Stimulated activated naive B cell treated with anti-CD40 and anti-IgM and Interleukin-4, amounts not matched to agents 10 μg/mL and 1 μg/mL and 100 μg/mL, for 72 hours (primary cell): ENCODE measurements around the gene ANGPTL7.
"Not testable (repeated sequence)": the region's sequence is repeated elsewhere in the genome, so short reads cannot be mapped to it uniquely, and the experiment has no call there.

Source experiments
- ATAC-seq, 2 donors: fragments of 150-1000 bp; cut with Tn5 transposase; replicated peaks; 2 replicates each; pipeline ENCODE4 v1.10.0; 2021; ENCODE audit warnings: moderate library complexity in 1 of 2
- DNase-seq: peaks from one replicate; pipeline ENCODE4 v3.0.0; 2021
- H3K27ac Mint-ChIP-seq: one replicate; pipeline ENCODE4 v1.8.0; 2022; ENCODE audit warnings: mild to moderate bottlenecking, mixed read lengths
- H3K27me3 Mint-ChIP-seq, 2 donors: one replicate each; pipeline ENCODE4 v1.8.0; 2022; ENCODE audit warnings: mixed read lengths in 2 of 2
- H3K36me3 Mint-ChIP-seq, 2 donors: one replicate each; pipeline ENCODE4 v1.8.0; 2022; ENCODE audit warnings: mixed read lengths in 2 of 2, mild to moderate bottlenecking in 1 of 2
- H3K4me1 Mint-ChIP-seq, 2 donors: one replicate each; pipeline ENCODE4 v1.8.0; 2022; ENCODE audit warnings: mixed read lengths in 2 of 2, mild to moderate bottlenecking in 1 of 2
- H3K4me3 Mint-ChIP-seq, 2 donors: one replicate each; pipeline ENCODE4 v1.8.0; 2022; ENCODE audit warnings: mild to moderate bottlenecking in 2 of 2, mixed read lengths in 2 of 2, moderate library complexity in 1 of 2
- H3K9me3 Mint-ChIP-seq, 2 donors: one replicate each; pipeline ENCODE4 v1.8.0; 2022; ENCODE audit warnings: mixed read lengths in 2 of 2, mild to moderate bottlenecking in 1 of 2

ANGPTL7 gene

DNA sequence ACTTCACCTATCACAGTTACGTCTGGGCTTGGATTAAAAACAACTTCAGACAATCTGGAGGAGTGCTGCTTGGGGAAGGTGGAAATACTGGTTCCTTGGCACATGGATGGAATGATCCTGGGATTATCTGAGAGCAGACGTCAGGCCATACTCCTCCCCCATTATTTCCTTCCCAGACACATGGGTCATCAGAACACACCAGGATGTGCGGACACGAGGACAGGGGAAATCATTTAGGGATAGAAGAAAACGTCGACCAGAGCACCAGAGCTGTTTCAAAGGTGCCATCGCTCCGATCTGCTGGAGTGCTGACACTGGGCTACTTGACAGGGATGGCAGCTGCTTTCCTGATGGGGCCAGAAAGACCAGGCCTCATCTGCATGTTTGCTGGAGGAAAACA lies 31.8 kb upstream of the ANGPTL7 start:
- H3K9me3 Mint-ChIP-seq = no peaks in the 10 kb centered on the region
- ATAC-seq (no peak), DNase-seq (no peak)
- H3K27ac Mint-ChIP-seq = no peak overlapping the region
- H3K36me3 Mint-ChIP-seq = peaks cover 47 to 54% of the 10 kb centered on the region in 2 donors
- H3K4me3 Mint-ChIP-seq = no peak overlapping the region
- peaks cover 15 to 24% of the 10 kb centered on the region in 2 donors for H3K4me1 Mint-ChIP-seq
- H3K27me3 Mint-ChIP-seq = no peaks in the 10 kb centered on the region

- Mint-ChIP-seq H3K27ac (no peak overlapping the region), H3K4me3 (no peak overlapping the region), H3K36me3 (peaks cover 45 to 53% of the 10 kb centered on the region in 2 donors), H3K4me1 (peaks cover 15 to 24% of the 10 kb centered on the region in 2 donors), H3K27me3 (no peaks in the 10 kb centered on the region), H3K9me3 (no peaks in the 10 kb centered on the region)
- ATAC-seq (peak in 1 of 2 donors; percentile 22), DNase-seq (no peak)
Observed at GRCh38 chr1:11157867-11158266, 31.3 kb upstream of the ANGPTL7 start.

DNA sequence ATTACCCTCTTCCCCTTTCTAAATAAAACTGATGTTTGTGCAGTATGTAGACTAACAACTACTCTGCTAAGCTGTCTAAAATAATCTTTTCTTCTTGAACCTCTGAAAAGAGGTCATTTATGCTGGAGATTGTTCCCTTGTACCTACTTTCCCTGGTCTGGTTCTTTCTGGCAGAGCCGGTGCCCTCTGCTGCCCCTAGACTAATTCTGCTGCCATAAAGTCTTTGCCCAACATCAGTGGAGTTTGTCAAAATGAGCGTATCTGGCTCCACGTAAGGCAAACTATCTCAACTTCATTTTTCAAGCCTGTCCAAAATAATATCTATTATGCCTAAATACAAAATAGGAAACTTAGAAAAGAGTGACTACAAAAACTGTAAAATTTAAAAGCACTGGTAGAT lies 30.9 kb upstream of the ANGPTL7 start:
- ATAC-seq (no peak), DNase-seq (no peak)
- H3K36me3 Mint-ChIP-seq = peaks cover 46 to 53% of the 10 kb centered on the region in 2 donors
- peaks cover 15 to 24% of the 10 kb centered on the region in 2 donors for H3K4me1 Mint-ChIP-seq
- no peak overlapping the region for H3K4me3 Mint-ChIP-seq
- H3K27me3 Mint-ChIP-seq = no peaks in the 10 kb centered on the region
- peak overlapping the region; percentile 37 for H3K27ac Mint-ChIP-seq
- H3K9me3 Mint-ChIP-seq = no peaks in the 10 kb centered on the region

GRCh38 chr1:11158720-11159321 lies 30.3 kb upstream of the ANGPTL7 start:
- Mint-ChIP-seq H3K27ac (no peak overlapping the region), H3K4me3 (no peak overlapping the region), H3K9me3 (no peaks in the 10 kb centered on the region), H3K27me3 (no peaks in the 10 kb centered on the region), H3K4me1 (peaks cover 15 to 24% of the 10 kb centered on the region in 2 donors), H3K36me3 (peaks cover 50 to 58% of the 10 kb centered on the region in 2 donors)
- no peak for ATAC-seq
- DNase-seq = no peak

DNA sequence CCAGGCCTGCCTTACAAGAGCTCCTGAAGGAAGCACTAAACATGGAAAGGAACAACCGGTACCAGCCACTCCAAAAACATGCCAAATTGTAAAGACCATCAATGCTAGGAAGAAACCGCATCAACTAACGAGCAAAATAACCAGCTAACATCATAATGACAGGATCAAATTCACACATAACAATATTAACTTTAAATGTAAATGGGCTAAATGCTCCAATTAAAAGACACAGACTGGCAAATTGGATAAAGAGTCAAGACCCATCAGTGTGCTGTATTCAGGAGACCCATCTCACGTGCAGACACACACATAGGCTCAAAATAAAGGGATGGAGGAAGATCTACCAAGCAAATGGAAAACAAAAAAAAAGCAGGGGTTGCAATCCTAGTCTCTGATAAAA lies 26.4 kb upstream of the ANGPTL7 start:
- not testable (repeated sequence) for H3K27me3 Mint-ChIP-seq, H3K9me3 Mint-ChIP-seq, ATAC-seq, DNase-seq, H3K4me3 Mint-ChIP-seq, H3K27ac Mint-ChIP-seq
- peaks cover 62 to 63% of the 10 kb centered on the region in 2 donors for H3K36me3 Mint-ChIP-seq
- peaks cover 6 to 11% of the 10 kb centered on the region in 2 donors for H3K4me1 Mint-ChIP-seq

DNA sequence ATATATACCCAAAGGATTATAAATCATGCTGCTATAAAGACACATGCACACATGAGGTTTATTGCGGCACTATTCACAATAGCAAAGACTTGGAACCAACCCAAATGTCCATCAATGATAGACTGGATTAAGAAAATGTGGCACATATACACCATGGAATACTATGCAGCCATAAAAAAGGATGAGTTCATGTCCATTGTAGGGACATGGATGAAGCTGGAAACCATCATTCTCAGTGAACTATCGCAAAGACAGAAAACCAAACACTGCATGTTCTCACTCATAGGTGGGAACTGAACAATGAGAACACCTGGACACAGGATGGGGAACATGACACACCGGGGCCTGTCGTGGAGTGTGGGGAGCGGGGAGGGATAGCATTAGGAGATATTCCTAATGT lies 22.4 kb upstream of the ANGPTL7 start:
- ATAC-seq, H3K27me3 Mint-ChIP-seq, DNase-seq, H3K4me1 Mint-ChIP-seq, H3K9me3 Mint-ChIP-seq, H3K27ac Mint-ChIP-seq, H3K4me3 Mint-ChIP-seq: not testable (repeated sequence)
- peaks cover 54 to 61% of the 10 kb centered on the region in 2 donors for H3K36me3 Mint-ChIP-seq

DNA sequence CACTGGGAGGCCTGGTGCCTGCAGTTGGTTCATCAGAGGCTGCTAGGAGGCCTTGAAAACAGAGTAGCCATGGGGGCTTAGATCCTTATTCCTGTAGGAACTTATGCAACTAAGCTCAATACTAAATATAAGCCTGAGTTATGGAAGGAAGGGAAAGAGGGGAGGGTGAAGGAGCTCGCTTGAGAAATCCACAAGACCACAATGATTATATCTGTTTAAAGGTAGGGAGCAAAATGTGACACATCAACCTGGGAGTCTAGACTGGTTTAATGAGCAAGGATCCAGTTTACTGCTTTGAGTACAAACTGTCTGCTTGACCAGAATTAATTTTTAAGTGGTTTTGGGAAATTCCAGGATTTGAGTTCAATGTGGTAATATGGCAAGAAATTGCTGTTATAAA lies 20.4 kb upstream of the ANGPTL7 start:
- no peak for DNase-seq
- H3K4me1 Mint-ChIP-seq = no peaks in the 10 kb centered on the region
- H3K36me3 Mint-ChIP-seq = peaks cover 47 to 59% of the 10 kb centered on the region in 2 donors
- no peak for ATAC-seq
- peaks cover 0 to 2% of the 10 kb centered on the region in 2 donors for H3K9me3 Mint-ChIP-seq
- H3K27ac Mint-ChIP-seq = no peak overlapping the region
- H3K27me3 Mint-ChIP-seq = no peaks in the 10 kb centered on the region
- no peak overlapping the region for H3K4me3 Mint-ChIP-seq

DNA sequence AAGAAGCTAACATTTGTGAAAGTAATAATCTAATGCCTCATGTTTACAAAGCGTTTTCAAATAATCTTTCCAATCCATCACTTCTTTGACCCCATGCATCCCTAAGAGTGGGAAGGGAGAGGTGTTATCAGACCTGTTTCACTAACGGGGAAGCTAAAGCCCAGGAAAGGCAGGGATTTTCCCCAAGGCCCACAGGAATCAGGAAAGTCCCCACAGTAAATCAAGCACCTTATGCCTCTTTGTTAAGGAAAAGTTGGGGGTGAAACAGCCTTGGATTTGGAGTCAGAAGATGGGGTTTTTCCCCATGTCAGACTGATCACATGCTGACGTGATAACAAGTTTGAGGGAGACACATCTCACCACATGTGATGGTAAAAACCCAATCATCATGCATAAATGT lies 20.0 kb upstream of the ANGPTL7 start:
- no peak overlapping the region for H3K4me3 Mint-ChIP-seq
- no peaks in the 10 kb centered on the region for H3K4me1 Mint-ChIP-seq
- peaks cover 0 to 2% of the 10 kb centered on the region in 2 donors for H3K9me3 Mint-ChIP-seq
- DNase-seq = no peak
- H3K27ac Mint-ChIP-seq = no peak overlapping the region
- no peak for ATAC-seq
- H3K36me3 Mint-ChIP-seq = peaks cover 42 to 55% of the 10 kb centered on the region in 2 donors
- H3K27me3 Mint-ChIP-seq = no peaks in the 10 kb centered on the region

- Mint-ChIP-seq H3K36me3 (peaks cover 36 to 49% of the 10 kb centered on the region in 2 donors), H3K27me3 (no peaks in the 10 kb centered on the region), H3K9me3 (peaks cover 0 to 2% of the 10 kb centered on the region in 2 donors), H3K4me3 (no peak overlapping the region), H3K4me1 (no peaks in the 10 kb centered on the region), H3K27ac (no peak overlapping the region)
- ATAC-seq = no peak
- DNase-seq = no peak
Observed at GRCh38 chr1:11170102-11170501, 19.1 kb upstream of the ANGPTL7 start.

DNA sequence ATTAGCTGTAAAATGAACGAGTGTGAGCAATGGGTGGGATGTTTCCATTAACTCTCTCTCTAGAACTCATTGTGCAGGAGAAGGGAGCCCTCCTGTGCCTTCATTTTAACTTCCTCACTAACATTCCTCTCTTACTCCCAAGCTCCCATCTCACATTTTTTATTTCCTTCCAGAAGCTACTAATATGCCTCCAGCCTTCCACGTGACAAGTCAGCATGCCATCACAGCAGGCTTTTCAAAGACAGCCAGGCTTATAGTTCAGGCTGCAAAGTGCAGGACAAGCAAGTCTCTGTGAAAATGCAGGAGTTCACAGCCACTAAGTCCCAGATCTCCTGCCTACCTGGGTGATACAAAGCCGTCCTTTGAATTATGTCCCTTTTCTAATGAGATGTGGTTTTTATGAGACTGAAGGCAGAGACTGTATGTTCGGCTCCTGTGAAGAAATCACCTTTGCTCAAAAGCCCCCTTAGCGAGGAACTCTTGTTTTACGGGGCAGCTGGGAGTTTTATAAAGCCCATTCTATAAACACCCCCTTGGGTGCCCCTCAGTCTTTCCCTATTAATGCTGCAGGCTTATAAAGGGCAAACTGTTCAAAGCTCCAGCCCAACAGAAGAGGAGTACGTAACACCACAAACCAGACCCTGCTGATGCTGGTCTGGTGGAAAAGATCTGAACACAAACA lies 14.8 kb upstream of the ANGPTL7 start:
- Mint-ChIP-seq H3K9me3 (no peaks in the 10 kb centered on the region), H3K36me3 (peaks cover 30 to 43% of the 10 kb centered on the region in 2 donors), H3K27me3 (no peaks in the 10 kb centered on the region), H3K27ac (no peak overlapping the region), H3K4me3 (no peak overlapping the region), H3K4me1 (no peaks in the 10 kb centered on the region)
- DNase-seq = no peak
- no peak for ATAC-seq

DNA sequence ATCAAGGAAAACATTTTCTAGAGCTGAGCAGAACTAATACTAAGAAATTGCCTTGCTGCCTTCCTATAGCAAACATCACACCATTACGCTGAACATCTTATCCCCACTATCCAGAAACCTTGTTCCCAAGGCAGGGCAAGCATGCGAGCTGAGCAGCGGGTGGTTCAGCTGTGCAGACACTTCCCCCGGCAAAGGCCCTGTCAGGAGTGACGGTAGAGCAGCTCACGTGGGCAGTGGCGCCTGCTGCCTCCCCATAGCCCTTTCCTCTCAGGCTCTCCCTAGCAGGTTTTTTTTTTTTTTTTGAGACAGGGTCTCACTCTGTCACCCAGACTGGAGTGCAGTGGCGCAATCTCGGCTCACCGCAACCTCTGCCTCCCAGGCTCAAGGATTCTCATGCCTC lies 13.7 kb upstream of the ANGPTL7 start:
- Mint-ChIP-seq H3K27me3 (no peaks in the 10 kb centered on the region), H3K36me3 (peaks cover 40 to 50% of the 10 kb centered on the region in 2 donors), H3K27ac (no peak overlapping the region), H3K4me1 (no peaks in the 10 kb centered on the region), H3K4me3 (no peak overlapping the region), H3K9me3 (no peaks in the 10 kb centered on the region)
- no peak for ATAC-seq
- DNase-seq = no peak

DNA sequence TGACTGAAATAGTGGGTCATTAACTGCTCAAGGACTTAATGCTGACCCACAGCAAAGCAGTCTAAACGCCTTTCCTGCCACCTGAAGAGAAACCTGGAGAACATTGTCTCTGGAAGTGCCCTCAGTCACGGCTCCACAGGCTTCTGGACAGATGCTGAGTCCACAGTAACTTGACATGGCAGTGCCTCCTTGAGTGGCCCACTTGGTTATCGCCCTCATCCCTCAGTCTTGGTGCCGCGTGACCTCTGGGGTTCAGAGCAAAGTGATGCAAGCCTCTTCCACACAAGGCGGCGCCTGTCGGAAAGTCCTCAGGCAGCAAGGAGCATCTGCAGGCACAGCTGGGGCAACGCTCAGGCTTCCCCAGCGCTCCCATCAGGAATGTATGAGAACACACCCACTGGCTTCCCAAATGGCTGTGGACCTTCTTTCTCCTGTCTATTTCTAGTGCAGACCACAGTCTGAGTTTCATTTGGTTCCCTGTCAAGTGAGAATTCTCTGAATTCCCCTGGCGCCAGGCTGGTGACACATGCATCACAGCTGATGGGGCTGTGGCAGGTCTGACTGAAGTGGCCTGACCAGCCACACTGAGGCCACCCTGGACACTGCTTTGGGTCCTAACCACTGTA lies 13.0 kb upstream of the ANGPTL7 start:
- no peak for DNase-seq
- Mint-ChIP-seq H3K4me3 (no peak overlapping the region), H3K9me3 (no peaks in the 10 kb centered on the region), H3K36me3 (peaks cover 40 to 56% of the 10 kb centered on the region in 2 donors), H3K4me1 (no peaks in the 10 kb centered on the region), H3K27me3 (no peaks in the 10 kb centered on the region), H3K27ac (no peak overlapping the region)
- ATAC-seq = no peak

DNA sequence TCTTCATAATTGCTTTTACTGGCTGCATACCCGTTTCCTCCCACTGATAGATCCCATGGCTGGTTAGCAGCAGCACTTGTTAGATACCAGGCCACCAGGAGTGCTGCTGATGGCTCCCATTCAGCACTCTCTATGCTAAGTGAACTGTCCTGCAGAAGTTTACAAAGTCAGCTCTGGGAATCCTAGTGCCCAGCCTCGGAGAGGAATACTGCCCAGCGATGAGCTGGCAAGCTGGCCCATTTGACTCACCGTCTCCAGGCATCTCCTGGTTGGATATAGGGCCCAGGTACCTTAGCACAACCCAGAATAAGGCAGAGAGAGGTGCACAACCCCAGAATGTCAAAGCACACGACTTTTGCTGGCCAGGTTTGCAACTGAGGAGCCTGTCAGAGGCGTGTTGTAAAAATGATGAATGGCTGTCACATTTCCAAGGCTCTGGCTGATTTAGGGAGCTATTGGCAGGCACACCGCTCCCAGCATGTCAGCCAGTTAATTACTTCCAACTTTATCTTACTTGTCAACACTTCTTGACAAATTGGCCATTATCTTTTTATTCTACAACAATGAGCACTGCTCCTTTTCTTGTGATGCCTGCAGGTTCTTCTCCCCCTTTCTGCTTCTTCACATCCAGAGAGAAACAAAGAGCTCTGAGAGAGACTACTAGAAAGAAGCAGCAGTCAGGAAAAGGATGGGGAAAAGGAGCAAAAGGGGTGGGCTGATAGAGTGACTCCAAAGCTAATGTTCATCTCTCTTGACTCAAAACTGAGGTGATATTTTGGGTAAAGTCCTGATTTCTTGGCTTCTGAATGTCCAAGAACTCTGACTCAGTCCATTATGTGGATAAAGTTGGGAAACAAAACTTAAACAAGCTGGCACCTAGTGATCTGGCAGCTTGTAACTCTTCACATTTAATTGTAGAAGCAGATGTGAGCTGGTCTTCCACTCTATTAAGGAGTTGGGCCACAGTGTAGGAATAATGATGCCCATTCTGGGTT lies 10.8 kb upstream of the ANGPTL7 start:
- Mint-ChIP-seq H3K36me3 (peaks cover 30 to 40% of the 10 kb centered on the region in 2 donors), H3K4me1 (no peaks in the 10 kb centered on the region), H3K27ac (no peak overlapping the region), H3K4me3 (no peak overlapping the region), H3K9me3 (no peaks in the 10 kb centered on the region), H3K27me3 (no peaks in the 10 kb centered on the region)
- ATAC-seq (no peak), DNase-seq (no peak)

GRCh38 chr1:11179125-11179524 lies 10.0 kb upstream of the ANGPTL7 start:
- Mint-ChIP-seq H3K27ac (no peak overlapping the region), H3K4me1 (no peaks in the 10 kb centered on the region), H3K4me3 (no peak overlapping the region), H3K9me3 (no peaks in the 10 kb centered on the region), H3K36me3 (peaks cover 28 to 36% of the 10 kb centered on the region in 2 donors), H3K27me3 (no peaks in the 10 kb centered on the region)
- DNase-seq (no peak), ATAC-seq (no peak)
